GM21515 (cell line): ENCODE measurements around the gene MMP27.

Source experiments
- ATAC-seq: cut with Tn5 transposase; IDR thresholded peaks from one replicate; pipeline ENCODE4 v1.9.1; 2021; ENCODE audit not compliant: unreplicated experiment

Gene MMP27

DNA sequence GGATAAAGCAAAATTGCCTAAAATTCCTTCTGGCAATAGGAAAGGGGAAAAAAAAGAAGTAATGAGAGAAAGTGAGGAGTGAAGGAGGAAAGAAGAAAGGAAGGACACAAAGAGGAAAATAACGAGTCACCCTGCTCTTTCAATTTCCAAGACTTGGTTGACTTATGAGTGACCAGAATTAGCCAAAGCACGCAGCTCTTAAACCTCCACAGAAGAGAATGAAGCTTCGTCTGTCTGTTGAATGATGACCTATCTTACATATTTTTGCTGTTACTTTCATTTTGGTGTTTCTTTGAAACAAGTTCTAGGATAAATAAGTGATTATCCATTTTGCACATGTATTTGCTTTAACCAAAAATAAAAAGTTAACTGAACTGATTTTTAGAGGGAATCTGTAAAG is 728 bp downstream of the MMP27 start:
- no peak for ATAC-seq

DNA sequence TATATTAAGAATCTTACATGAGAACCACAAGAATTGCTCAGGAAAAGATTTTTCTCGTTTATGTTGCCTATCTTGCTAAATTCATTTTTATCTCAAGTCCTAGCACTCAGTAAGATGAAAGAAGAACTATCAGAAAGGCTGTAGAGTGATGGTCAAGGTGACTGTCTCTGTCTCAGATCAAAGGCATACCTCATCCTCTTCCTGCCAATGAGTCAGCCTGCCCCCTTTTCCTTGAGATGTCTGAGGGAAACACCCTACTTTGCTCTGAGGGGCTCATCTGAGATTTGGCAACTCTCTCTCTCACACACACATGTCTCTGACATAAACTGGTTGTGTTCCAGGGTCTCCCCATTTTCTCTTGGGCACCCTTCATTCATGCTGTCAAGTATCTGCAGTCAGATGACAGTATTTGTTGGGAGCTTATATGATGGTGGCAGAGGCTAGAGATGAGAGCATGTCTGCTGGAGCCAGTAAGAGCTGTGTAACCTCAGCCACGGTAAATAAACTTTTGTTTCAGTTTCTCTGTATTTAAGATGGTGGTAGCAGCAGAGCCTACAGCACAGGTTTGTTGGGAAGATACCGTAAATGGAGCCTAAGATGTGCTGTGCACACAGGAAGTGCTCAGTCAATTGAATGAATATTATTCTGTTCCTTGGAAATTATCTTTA is 1.6 kb downstream of the MMP27 start:
- no peak for ATAC-seq

GRCh38 chr11:102695201-102695600 is 10.4 kb downstream of the MMP27 start:
- no peak for ATAC-seq

DNA sequence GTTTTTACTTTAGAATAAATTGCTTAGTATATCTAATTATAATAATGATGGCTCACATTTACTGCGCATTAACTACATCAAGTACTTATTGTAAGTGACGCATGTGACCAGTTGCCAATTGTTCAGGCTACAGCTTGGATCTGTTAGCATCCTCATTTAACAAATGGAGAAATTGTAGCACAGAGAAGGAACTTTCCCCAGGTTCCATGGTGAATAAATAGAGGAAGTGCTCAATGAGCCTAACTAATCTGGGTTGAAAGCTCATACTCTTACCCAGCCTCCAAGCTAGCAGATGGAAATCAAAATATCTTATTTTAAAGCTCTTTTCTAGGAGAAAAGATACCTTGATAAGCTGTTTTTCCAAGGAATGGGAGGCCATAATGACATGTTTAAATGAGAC is 19.8 kb downstream of the MMP27 start:
- ATAC-seq, result no peak

DNA sequence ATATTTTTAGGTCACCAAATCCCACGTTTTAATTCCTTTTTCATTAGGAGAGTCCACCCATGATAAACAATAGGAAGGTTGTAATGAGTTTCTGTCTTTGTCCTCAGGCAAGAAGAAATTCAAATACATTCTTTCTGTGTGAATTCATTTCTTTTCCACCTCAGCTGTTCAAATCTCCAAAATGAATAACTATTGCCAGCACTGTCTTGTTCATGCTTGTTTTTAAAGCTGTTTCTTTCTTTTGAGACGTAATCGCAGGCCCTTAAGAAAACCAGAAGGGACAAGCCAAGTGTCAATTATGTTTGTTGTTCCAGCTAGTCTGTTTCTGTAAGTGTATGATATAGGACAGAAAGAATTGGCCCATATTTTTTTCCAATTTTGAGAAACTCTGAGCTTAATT is 20.2 kb downstream of the MMP27 start:
- no peak for ATAC-seq

DNA sequence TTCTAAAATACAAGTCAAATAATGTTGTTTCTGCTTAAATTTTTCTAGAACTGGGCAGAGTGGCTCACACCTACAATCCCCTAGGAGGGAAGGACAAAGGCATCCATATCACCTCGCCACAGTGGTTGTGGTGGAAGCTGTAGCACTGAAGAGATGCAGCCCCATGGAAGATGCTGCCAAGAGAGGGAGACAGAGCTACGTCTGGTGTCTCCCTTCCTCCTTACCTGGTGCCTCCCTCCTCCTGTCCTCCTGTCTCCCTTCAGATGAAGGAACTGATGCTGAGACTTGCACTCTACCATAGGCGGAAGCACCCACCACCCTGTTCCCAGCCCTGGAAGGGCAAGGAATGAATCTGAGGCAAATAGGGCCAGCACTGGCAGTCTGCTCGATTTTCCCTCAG is 22.3 kb downstream of the MMP27 start:
- ATAC-seq, result no peak

GRCh38 chr11:102680945-102681344 is 24.6 kb downstream of the MMP27 start:
- no peak for ATAC-seq

GRCh38 chr11:102678022-102678421 is 27.5 kb downstream of the MMP27 start:
- no peak for ATAC-seq

- ATAC-seq, result no peak
Measured at GRCh38 chr11:102676084-102676483, 29.5 kb downstream of the MMP27 start.

DNA sequence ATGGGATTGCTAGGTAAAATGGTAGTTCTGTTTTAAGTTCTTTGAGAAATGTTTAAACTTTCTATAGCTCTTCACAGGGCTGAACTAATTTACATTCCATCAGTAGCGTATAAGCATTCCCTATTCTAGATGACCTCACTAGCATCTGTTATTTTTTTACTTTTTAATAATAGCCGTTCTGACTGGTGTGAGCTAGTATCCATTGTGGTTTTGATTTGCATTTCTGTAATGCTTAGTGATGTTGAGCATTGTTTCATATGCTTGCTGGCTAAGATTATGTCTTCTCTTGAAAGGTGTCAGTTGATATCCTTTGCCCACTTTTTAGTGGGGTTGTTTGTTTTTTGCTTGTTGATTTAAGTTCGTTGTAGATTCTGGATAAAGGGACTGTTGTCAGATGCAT is 35.9 kb downstream of the MMP27 start:
- peak; percentile 61 for ATAC-seq

GRCh38 chr11:102666331-102666957 is 39.1 kb downstream of the MMP27 start:
- peak; percentile 54 for ATAC-seq

- no peak for ATAC-seq
Measured at GRCh38 chr11:102664001-102664752, 41.4 kb downstream of the MMP27 start.

DNA sequence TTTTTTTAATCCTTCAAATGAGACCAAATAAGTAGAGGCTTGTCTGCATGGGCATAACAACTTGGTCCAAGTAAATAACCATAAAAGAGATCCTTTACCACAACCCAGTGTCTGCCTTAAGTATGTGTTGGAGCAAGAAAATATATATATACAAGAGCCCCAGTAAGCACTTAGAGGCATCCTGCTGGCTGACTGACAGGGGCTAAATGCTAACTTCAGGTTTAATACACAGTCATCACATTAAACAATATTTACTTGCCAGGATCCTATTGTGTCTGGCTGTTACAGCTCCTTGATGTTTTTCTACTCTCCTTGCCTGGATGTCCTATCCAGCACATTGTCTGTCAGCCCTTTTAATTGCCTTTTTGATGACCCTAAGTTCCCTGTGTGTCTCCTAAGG is 43.0 kb downstream of the MMP27 start:
- no peak for ATAC-seq

DNA sequence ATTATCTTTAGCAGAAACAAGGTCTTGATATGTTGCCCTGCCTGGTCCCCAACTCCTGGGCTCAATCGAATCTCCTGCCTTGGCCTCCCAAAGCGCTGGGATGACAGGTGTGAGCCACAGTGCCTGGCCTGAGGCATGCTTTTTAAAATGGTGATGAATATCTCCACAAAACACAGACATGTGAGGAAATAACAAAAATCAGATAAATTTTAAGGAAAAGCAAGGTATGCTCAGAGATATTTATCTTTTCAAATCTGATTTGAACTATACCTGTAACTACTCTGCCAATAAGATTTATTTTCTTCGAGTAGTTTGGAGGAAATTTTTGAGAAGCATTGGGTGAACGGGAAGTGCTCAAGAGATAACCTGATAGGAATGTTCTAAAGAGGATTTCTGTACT is 44.5 kb downstream of the MMP27 start:
- ATAC-seq, result no peak

- ATAC-seq, result no peak
Measured at GRCh38 chr11:102656528-102656927, 49.0 kb downstream of the MMP27 start.

GRCh38 chr11:102655547-102655946 is 50.0 kb downstream of the MMP27 start:
- no peak for ATAC-seq

DNA sequence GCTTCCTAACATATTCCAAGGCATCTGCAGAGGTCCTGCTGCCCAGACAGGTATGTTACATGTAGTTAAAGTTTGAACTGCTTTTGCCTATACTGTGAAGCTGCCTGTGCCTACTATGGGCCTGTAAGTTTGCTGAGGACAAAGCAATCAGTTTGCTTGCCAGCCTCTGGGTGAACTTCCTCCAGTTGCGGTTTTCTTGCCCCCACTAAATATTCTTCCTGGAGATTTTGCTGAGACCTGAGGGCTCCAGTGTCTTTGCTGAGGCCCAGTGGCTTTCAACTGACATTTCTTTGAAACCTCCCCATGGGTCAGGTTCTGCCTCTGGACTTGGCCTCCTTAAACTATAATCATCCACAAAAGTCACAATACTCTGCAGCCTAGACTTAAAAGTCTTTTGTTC is 50.8 kb downstream of the MMP27 start:
- no peak for ATAC-seq

- no peak for ATAC-seq
Measured at GRCh38 chr11:102653744-102654291, 51.8 kb downstream of the MMP27 start.

DNA sequence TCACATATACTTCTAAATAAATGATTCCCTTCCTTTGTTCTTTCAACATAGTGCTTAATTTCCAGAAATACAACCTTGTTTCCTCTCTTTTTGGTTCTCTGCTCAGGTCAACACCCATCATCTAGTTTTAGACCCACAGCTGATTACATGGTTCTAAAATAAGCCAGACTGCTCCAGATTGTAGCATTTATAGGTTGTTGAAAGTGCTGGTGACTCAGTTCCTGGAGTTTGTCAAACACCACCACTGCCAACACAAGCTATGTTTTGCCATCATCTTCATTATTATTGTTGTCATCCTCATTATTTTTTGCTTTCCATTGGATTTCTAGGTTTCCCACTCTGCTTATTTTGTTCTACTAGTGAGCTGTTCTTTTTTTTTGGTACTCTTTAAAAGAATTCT is 58.1 kb downstream of the MMP27 start:
- ATAC-seq, result no peak

DNA sequence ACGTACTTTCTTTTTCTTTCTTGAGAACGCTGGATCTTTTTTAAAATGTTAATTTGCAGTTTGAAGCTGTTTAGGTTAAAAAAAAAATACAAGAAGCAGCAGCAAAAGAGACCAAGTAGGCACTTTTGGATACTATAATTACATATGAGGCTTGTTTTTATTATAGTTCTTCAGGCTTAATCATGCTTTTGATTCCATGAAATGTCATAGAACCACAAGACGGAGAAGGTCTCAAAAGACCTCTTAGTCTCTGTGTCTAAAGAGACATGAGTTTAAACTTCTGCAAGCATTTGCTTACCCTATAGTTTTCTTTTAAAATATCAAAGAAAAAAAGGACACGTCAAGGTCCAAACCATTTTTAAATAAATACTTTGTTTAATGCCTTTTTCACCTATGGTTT is 61.6 kb downstream of the MMP27 start:
- ATAC-seq, result no peak
